Renal cortex interstitium (tissue), 11 donors: ENCODE results near the gene IDH3G. TPM values are rescaled to one million over a fixed set of nuclear protein-coding genes. Genes with fewer than 3 reads are reported as not detected.
A peak's percentile ranks its signal among the peaks of the same experiment; 100 is the strongest.

Experiments used
- DNase-seq, 11 donors: peaks; one replicate each; pipeline ENCODE4 v3.0.0-alpha.2; 2013; ENCODE audit warnings: low read depth in 9 of 11, low spot score in 4 of 11; ENCODE audit errors: extremely low read depth in 1 of 11
- polyA plus RNA-seq, 3 donors: library from polyadenylated mRNA; unstranded; fragments of 120-200 nt; gene quantifications; one replicate each; pipeline ENCODE4 v1.2.1, GENCODE V29; 2013; ENCODE audit not compliant: insufficient read length in 3 of 3

The IDH3G gene
- polyA plus RNA-seq, 3 donors: 69.9 to 93.9 (median 91.2) TPM

DNA sequence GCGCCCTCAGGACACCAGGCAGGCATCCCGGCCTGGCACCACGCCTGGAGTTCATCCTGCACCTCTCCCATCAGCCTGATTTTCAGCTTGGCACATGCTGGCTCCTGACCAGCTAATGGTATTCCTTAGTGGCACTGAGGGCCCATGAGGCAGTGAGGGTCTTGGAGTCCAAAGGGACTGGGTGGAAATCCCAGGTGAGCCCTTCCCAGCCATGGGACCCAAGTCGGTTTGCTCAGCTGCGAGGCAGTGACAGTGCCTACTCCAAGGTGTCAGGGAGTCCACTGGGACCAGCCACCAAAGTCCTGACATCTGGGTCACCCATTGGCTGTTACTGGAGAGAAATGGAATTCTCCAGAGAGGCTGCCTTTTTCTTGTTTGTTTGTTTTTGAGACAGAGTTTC lies 5.2 kb upstream of the IDH3G start:
- no peak for DNase-seq

DNA sequence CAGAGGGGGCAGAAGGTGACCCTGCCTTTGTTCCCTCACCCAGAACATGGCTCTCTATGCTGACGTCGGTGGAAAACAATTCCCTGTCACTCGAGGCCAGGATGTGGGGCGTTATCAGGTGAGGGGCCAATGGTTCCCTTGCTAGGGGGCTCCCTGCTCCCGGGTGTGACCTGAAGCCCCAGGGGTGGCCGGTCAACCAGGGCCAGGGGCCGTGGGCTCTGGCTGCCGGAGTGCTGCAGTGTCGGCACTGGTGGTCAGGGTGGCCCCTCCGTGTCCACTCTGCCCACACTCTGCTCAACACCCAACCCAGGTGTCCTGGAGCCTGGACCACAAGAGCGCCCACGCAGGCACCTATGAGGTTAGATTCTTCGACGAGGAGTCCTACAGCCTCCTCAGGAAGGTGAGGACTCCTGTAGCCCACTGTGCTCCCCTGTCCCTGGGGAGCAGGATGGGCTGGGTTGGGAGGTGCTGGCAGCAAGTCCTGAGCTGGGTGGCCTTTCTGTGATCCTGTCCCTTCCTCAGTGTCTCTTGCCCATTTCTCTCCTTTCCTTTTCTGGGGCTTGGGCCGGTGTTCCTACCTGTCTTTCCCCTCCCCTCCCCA lies 3.3 kb upstream of the IDH3G start:
- DNase-seq: no peak

GRCh38 chrX:153794897-153795816 lies 982 bp upstream of the IDH3G start:
- no peak for DNase-seq

DNA sequence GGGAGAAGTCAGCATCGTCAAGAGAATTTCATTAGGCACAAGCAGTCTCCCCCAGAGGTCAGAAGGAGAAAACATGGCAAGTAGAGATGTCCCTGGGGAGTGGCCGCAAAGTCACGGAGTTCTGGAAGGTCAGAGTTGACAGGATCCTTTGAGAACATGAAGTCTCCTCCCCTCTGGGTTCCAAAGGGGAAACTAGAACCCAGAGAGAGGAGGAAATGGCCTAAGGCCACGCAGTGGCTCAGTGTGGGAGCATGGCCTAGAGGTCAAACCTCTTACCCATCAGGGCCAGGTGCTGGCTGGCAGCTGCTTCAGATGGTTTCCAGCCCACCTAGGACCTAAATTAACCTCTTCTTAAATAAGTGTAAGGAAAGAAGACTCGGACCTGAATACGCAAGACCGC lies 884 bp downstream of the IDH3G start:
- DNase-seq: no peak

DNA sequence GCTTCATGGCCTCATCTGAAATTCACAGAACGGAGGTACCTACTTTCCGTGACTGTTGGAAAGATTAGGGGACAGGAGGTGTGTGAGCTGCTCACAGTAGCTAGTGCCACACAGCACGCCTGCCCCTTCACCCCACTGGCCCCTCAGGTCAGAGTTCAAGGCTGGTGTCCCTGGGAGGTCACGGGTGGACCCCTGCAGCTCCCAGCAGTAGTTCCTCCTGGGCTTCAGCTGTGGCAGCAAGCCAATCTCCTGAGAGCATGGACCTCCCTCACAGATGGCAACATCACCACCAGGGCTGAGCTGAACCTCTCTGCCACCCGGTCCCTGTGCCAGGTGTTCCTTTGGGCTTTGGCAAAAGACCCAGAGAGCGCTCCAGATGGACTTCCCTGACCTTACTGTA lies 1.8 kb downstream of the IDH3G start:
- DNase-seq: no peak

- DNase-seq: no peak
Observed at GRCh38 chrX:153791104-153791852, 2.9 kb downstream of the IDH3G start.

- DNase-seq: no peak
Observed at GRCh38 chrX:153789654-153790053, 4.5 kb downstream of the IDH3G start.

DNA sequence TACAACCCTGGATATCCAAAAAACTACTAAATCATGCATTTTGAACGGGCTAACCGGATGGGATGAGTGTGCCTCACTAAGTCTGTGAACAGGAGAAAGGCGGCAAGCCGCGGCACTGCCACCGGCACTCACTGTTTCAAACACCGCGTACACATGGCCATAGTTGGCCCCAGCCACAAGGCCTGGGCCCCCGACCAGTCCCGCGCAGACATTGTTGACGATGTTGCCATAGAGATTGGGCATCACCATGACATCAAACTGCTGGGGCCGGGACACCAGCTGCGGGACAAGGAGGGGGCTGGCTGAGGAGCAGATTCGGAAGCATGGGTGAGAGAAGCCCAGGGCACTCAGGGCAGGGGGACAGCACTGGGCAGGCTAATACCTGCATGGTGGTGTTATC lies 7.5 kb downstream of the IDH3G start:
- no peak for DNase-seq

DNA sequence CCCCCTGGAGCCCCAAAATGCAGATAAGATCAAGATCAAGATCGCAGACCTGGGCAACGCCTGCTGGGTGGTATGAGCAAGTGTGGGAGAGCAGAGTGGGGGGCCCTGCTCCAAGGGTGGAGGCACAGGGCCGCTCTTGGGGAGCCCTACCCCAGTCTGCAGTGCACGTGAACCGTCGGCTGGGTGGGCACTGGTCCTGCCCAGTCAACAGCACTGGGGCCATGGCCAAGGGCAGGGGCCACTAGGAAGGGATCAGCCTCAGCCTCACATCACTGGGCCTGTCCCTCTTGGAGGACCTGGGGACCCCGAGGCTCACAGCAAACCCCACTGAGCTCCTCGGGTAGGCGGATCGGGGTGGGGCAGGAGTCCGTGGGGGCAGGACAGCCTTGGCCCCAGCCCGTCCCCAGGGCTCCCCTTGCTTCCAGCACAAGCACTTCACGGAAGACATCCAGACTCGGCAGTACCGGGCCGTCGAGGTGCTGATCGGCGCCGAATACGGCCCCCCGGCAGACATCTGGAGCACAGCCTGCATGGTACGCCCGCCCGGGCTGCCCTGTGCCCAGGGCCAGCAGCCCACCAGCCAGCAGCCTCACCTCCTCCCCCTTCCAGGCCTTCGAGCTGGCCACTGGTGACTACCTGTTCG lies 9.7 kb downstream of the IDH3G start:
- DNase-seq: no peak

DNA sequence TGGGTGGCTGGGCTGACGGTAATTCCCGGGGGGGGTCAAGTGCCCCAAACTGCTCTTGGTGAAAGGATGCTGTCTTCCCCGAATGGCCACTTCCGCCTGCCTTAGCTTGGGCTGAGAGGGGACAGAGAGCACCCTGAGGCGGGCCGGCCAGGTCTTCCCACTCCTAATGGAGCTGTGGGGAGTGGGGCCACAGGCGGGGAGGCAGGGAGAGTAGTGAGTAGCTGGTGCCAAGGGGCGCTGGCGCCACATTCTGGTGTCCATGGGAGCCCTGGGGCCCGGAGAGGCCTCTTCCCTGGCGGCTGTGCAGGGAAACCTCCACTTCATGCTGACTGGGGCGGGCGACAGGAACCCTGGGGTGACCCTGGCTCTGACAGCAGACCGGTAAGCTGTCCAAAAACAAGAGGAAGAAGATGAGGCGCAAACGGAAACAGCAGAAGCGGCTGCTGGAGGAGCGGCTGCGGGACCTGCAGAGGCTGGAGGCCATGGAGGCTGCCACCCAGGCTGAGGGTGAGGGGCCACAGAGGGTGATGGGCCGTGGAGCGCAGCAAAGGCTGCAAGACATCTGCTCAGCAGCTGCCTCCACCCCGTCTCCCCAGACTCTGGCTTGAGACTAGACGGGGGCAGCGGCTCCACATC lies 10.7 kb downstream of the IDH3G start:
- DNase-seq: no peak

DNA sequence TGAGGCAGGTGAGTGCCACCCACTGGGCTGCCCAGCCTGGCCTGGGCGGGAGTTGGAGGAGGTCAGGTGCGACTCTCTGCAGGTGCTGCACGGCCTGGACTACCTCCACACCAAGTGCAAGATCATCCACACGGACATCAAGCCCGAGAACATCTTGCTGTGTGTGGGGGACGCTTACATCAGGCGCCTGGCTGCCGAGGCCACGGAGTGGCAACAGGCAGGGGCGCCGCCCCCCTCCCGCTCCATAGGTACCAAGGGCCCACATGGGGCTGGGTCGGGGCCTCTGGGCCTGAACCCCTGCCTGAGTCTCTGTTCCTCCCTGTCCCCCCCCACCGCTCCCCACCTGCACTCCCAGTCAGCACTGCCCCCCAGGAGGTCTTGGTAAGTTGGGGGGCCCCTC lies 11.3 kb downstream of the IDH3G start:
- DNase-seq: no peak

DNA sequence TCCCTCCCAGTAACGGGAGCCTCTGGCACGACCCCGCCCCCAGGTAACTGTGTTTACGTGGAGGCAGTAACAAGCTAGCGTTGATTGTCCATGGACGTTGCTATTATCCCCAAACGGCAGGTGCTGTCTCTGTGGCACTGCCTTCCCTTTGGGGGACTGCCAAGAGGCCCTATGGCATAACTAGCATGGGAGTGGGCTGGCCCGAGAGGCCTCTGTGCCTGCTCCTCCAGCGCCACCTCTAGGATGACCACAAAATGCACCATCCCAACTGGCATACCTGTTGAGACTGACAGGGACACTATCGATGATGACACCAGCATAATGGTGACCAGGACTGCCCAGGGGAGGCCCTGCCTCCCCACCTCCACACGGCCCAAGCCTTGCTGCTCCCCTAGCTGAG lies 11.9 kb downstream of the IDH3G start:
- DNase-seq: no peak

DNA sequence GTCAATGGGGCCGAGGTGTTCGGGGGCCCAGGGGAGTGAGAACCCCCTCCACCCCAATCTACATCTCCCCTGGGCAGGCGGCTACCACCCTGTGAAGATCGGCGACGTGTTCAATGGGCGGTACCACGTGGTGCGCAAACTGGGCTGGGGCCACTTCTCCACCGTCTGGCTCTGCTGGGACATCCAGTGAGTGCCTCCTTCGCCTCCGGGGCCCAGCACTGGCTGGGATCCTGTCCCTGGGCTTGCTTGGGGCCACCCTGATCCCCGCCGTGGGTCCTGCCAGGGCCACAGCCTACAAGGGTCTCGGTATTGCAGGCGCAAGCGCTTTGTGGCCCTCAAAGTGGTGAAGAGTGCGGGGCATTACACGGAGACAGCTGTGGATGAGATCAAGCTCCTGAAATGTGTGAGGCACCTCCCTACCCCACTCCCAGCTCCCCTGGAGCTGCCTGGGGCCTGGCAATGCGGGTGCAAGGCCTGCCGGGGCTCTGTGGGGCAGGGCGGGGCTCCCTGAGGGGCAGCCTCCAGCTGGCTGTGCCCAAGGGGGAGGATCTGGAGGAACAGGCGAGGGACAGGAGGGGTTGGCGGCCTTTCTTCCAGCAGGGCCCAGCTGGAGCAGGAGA lies 12.6 kb downstream of the IDH3G start:
- DNase-seq: no peak

DNA sequence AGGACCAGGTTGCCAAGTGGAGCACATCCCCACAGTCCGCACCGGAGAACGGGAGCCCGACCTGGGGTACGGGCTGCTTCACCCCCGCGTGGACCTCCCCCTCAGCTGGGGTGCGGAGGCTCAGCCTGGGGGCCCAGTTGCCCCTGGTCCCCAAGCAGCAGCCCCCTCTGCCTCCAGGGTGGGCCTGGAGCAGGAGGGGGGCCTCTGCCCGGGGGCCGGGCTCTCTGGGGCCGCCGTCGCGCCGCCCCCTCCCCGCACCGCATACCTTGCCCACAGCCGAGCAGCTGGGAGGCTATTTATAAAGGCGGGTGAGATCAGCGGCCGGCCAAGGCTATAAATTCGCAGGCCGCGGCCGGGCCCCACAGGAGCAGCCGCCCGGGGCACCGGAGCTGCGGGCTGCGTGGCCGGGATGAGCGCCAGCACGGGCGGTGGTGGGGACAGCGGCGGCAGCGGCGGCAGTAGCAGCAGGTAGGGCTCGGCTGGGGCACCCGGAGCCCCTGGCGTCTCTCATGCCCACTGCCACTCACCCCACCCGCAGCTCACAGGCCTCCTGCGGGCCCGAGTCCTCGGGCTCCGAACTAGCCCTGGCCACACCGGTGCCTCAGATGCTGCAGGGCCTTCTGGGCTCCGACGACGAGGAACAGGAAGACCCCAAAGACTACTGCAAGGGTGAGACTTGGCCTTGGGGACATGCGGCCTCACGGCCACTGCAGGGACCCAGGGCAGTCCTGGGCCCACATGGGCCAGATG lies 13.3 kb downstream of the IDH3G start, which contains the start of gene SRPK3:
SRPK3 (plus strand) TSS at position 364 of the 750 bp plus-strand sequence; CDS start at position 410, 46 bp downstream.
- peak in 1 of 11 donors; percentile 39 for DNase-seq

DNA sequence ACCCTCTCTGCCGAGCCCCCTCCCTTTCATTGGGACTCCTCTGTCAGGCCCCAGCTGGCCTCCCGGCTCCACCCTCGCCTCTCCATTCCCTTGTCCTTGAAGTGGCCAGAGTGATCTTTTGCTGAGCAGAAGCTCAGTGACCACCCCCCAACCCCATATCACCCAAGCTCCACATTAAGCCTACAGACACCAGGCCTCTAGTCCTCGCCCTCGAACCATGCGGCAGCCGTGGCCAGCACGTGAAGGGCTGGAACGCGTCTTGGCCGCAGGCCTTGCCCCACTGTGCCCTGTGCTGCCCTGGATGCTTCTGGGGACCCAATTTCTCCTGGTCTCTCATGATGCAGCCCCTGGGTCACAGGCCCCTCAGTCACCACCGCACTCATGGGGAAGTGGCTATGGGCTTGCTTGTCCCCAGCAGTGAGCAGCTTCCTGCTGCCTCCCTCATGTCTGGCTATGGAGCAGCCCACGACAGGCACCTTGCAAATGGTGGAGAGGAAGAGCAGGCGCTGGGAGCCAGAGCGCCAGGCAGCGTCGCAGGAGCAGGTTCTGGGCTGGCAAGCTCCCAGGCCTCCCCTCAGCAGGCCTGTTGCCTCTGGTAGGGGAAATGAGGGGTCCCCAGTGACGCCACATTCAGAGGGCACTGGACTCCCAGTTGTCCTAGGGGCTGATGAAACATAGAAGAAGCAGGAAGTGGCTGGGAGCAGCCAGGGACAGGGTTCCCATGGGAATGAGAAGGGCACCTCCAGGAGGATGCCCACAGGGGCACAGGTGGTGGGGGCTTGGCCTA lies 14.1 kb downstream of the IDH3G start:
- DNase-seq: no peak

DNA sequence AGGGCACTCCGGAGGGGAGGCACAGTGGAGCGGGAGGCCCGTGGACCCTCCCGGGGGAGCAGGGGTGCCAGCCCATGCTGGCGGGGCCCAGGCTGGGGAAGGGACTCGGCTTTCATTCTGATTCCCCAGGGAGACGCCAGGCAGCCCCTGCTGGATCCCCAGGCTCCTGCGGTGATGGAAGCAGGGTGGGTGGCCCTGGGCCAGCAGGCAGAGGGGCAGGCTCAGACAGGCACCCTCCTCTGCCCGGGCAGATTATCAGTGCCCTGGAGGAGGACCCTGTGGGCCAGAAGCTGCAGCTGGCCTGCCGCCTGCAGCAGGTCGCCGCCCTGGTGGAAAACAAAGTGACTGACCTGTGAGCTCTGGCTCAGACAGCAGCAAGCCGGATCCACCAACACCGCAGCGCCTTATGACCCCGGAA lies 15.5 kb downstream of the IDH3G start:
- DNase-seq: no peak

DNA sequence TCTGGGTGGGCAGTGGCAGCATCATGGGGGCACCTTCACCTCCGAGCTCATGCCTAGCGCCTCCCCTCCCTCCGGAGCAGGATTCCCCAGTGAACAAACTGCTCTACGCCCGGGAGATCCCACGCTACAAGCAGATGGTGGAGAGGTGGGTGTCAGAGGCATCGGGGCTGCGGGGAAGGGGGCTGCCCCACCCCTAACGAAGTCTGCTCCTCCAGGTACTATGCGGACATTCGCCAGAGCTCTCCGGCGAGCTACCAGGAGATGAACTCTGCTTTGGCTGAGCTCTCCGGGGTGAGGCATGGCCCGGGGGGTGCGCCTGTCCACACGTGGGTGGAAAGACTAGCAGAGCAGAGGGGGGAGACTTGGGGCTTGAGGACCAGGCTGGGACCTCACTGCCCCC lies 16.0 kb downstream of the IDH3G start:
- no peak for DNase-seq
